Activated CD8-positive, alpha-beta memory T cell treated with anti-CD3 and anti-CD28 coated beads for 48 hours (primary cell): ENCODE measurements around the gene HSP90B1.

ENCODE experiments used
- DNase-seq, 3 experiments: peaks; one replicate each; pipeline ENCODE4 v3.0.0-alpha.2; 2020; ENCODE audit warnings: low read depth in 2 of 3, low spot score in 2 of 3

HSP90B1 gene

GRCh38 chr12:103929046-103929783 lies 995 bp upstream of the HSP90B1 start:
- DNase-seq: peak; percentile 58 to 67 (median 64)

- DNase-seq: no peak
Measured at GRCh38 chr12:103929784-103930033, 501 bp upstream of the HSP90B1 start.

- DNase-seq: no peak
Measured at GRCh38 chr12:103930787-103931735, 851 bp downstream of the HSP90B1 start.

DNA sequence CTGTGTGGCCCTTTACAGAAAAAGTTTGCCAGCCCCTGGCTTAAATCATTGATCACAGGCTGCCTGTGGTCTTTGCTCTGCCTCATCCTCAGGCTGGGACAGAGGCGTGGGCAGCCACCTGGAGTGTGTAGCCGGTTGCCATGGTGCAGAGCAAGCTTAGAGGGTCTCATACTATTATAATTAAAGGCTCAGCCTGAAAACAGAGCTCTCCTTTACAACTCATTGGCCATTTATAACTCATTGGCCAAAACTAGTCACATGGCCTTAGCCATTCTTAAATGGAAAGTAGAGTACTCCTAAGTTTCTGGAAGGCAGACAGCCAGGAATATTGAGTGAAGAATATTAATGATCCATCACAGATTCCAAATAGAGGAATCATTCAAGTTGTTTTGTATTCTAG lies 3.0 kb downstream of the HSP90B1 start:
- no peak for DNase-seq

GRCh38 chr12:103936679-103937078 lies 6.5 kb downstream of the HSP90B1 start:
- no peak for DNase-seq

DNA sequence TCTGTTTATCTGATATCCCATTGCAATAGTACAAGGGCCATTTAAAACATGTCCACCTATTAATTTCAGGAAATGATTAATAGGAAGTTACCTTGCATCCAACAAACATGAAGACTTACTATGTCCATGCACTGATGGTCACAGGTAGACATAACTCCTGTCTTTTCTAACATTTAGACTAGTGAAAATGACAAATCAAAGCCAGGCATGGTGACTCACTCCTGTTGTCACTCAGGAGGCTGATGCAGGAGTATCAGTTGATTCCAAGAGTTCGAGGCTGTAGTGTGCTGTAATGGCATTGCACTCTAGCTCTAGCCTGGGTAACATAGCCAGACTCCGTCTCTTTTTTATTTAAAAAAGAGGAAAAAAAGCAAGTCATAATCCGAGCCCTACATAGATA lies 14.8 kb downstream of the HSP90B1 start:
- no peak for DNase-seq

DNA sequence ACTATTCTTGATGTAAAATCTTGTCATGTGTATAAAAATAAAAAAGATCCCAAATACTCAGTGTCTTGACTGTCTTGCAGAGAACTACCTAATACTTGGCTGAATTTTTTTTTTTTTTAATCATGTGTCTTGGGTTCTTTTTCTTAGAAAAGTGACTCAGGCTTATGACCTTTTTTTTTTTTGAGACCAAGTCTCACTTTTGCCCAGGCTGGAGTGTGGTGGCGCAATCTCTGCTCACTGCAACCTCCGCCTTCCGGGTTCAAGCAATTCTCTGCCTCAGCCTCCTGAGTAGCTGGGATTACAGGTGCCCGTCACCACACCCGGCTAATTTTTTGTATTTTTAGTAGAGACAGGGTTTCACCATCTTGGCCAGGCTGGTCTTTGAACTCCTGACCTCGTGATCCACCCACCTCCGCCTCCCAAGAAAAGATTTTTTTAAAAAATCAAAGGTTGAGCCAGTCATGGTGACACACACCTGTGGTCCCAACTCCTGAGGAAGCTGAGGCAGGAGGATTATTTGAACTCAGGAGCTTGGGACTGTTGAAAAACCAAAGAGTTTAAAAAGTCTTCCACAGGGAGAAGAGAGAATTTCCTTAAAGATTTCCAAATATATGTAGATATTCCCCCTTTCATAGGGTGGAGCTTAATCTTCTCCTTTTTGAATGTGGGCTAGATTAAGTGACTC lies 17.8 kb downstream of the HSP90B1 start:
- DNase-seq: no peak

GRCh38 chr12:103948746-103949406 lies 18.7 kb downstream of the HSP90B1 start:
- no peak for DNase-seq

- no peak for DNase-seq
Measured at GRCh38 chr12:103952497-103952896, 22.3 kb downstream of the HSP90B1 start.

- no peak for DNase-seq
Measured at GRCh38 chr12:103955811-103956508, 25.8 kb downstream of the HSP90B1 start.

DNA sequence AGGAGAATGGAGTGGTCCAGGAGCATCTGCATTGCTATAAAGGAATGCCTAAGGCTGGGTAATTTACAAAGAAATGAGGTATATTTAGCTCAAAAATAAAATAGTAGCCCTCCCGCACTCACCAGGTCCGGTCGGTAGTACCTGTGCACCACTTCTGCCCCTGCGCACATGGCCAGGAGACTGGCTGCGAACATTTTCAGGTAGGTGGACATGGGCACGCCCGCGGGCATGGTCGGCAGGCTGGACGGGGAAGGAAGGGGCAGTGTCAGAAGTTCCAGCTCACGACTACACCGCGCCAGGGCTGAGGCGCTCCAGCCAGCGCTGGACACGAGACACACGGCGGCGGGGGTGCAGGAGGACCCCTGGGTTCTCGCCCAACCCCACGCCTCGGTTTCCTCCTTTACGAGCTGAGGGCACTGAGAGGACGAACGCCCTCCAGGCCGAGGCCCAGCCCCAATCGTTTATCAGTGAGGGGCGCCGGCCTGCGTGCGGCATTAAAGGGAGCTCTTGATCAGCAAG lies 26.4 kb downstream of the HSP90B1 start:
- DNase-seq: no peak

GRCh38 chr12:103957865-103958388 lies 27.7 kb downstream of the HSP90B1 start:
- DNase-seq: no peak

GRCh38 chr12:103958621-103959020 lies 28.4 kb downstream of the HSP90B1 start:
- DNase-seq: no peak

- DNase-seq: no peak
Measured at GRCh38 chr12:103960616-103961227, 30.5 kb downstream of the HSP90B1 start.

DNA sequence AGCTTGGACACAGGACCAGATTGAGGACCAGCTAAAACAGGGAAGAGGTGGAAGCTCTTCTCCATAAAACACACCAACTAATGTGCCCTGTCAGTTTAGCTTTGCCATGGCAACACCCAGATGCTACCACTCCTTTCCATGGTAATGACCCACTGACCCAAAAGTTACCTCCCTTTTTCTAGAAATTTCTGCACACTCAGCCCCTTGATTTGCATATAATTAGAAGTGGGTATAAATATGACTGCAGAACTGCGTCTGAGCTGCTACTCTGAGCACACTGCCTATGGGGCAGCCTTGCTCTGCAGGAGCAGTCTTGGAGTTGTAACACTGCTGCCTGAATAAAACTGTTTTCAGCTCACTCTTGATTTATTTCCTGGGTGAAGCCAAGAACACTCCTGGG lies 32.3 kb downstream of the HSP90B1 start:
- DNase-seq: no peak

- no peak for DNase-seq
Measured at GRCh38 chr12:103964805-103965204, 34.6 kb downstream of the HSP90B1 start.

- no peak for DNase-seq
Measured at GRCh38 chr12:103965255-103965589, 35.0 kb downstream of the HSP90B1 start.

GRCh38 chr12:103965590-103966504 lies 35.6 kb downstream of the HSP90B1 start, which contains the start of gene TDG:
Gene TDG (plus strand): TSS chr12:103965872. CDS start chr12:103966038, 166 bp downstream.
- peak; percentile 86 to 94 (median 91) for DNase-seq

DNA sequence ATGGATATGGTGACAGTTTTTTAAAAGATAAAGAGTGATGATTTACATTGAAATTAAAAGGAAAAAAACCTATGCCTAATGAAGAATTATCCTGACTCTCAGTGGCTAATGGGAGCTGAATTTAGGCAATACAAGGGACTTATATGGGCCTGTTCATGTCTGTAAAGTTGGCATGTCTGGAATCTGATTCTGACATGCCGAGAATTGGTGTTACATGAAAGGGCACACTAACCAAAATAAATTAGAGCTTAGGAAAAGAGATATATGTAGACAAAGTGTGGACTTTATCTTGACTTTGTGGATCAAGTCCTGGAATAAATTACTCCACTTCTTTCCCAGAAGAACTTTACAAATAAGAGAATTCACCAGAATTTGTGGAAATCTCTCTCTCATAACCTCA lies 36.5 kb downstream of the HSP90B1 start:
- DNase-seq: no peak
